Measurements from ENCODE around the gene PEX5.

DNA sequence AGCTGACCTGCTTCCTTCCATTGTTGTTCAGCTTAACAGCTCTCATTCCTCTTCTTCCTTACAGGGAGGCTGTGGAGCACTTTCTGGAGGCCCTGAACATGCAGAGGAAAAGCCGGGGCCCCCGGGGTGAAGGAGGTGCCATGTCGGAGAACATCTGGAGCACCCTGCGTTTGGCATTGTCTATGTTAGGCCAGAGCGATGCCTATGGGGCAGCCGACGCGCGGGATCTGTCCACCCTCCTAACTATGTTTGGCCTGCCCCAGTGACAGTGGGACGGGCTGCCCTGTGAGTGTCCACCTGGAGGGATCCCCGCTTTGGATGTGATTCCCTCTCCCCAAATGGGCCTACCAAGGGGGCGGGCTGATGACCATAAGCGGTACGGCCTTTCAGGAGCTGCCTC, 20.5 kb downstream of the PEX5 start:
- TF ChIP-seq, protein P1, sequence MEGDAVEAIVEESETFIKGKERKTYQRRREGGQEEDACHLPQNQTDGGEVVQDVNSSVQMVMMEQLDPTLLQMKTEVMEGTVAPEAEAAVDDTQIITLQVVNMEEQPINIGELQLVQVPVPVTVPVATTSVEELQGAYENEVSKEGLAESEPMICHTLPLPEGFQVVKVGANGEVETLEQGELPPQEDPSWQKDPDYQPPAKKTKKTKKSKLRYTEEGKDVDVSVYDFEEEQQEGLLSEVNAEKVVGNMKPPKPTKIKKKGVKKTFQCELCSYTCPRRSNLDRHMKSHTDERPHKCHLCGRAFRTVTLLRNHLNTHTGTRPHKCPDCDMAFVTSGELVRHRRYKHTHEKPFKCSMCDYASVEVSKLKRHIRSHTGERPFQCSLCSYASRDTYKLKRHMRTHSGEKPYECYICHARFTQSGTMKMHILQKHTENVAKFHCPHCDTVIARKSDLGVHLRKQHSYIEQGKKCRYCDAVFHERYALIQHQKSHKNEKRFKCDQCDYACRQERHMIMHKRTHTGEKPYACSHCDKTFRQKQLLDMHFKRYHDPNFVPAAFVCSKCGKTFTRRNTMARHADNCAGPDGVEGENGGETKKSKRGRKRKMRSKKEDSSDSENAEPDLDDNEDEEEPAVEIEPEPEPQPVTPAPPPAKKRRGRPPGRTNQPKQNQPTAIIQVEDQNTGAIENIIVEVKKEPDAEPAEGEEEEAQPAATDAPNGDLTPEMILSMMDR (IDR thresholded peaks at IDR 0.05): no peak
- TF ChIP-seq EZH2 (IDR thresholded peaks at IDR 0.05): no peak
- TF ChIP-seq EZH2phosphoT487 (IDR thresholded peaks at IDR 0.05): no peak

Measured in neural progenitor cell (in vitro differentiated cells).